ENCODE results near the gene UBXN7.

DNA sequence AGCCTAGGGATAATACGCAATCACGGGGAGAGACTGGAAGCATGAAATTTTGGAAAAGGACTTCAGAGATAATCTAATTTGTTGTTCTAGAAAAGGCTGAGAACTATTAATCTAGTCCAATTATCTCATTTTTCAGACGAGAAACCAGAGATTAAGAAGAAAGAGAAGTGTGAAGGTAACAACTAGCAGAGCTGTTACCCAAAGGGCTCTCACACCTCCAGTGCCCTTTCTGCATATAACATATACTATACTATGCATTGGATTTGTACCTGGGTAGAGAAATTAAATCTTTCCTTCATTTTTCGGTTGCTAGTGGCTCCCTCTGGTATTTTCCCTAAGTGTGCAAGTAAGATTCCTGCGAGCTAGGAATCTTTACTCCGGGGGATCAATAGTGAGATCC is 80.7 kb downstream of the UBXN7 start:
- no peak for TF ChIP-seq EZH2 (IDR thresholded peaks at IDR 0.05; ENCODE audit: low read length, missing control alignments)
- TF ChIP-seq, protein P1, sequence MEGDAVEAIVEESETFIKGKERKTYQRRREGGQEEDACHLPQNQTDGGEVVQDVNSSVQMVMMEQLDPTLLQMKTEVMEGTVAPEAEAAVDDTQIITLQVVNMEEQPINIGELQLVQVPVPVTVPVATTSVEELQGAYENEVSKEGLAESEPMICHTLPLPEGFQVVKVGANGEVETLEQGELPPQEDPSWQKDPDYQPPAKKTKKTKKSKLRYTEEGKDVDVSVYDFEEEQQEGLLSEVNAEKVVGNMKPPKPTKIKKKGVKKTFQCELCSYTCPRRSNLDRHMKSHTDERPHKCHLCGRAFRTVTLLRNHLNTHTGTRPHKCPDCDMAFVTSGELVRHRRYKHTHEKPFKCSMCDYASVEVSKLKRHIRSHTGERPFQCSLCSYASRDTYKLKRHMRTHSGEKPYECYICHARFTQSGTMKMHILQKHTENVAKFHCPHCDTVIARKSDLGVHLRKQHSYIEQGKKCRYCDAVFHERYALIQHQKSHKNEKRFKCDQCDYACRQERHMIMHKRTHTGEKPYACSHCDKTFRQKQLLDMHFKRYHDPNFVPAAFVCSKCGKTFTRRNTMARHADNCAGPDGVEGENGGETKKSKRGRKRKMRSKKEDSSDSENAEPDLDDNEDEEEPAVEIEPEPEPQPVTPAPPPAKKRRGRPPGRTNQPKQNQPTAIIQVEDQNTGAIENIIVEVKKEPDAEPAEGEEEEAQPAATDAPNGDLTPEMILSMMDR (conservative IDR thresholded peaks at IDR 0.05 in 1 of 2, IDR thresholded peaks at IDR 0.05 in 1 of 2; ENCODE audit: low read depth in 1 of 2, low read length in 2 of 2), result no peak
